K562 (cell line): ENCODE data around the gene RNASE7. TPM values are rescaled to one million over a fixed set of nuclear protein-coding genes. Genes with fewer than 3 reads are reported as not detected.

Experiments used
- ATAC-seq: fragments of 200-7000 bp; cut with Tn5 transposase; 3 replicates; pipeline ENCODE4 v1.9.1; 2020; ENCODE audit warnings: moderate library complexity
- BruUV-seq: library from RNA; stranded (reverse); fragments of 400-500 nt; replicated peaks from 2 replicates; lab custom pipeline; 2021; lab: Mats Ljungman, UMichigan
- CTCF ChIA-PET: fragments of 300-600 bp; formaldehyde crosslinking; extraction: SDS; loops from one replicate; lab custom pipeline; 2021; ENCODE audit warnings: low intra/inter-chr PET ratio; lab: Yijun Ruan, JAX
- POLR2A ChIA-PET: fragments of 300-600, 350-650 bp; sonication (Branson Sonifier 250); formaldehyde crosslinking; extraction: SDS; loops from one replicate; lab custom pipeline; 2021; ENCODE audit warnings: antibody characterized with exemption, inconsistent platforms; lab: Yijun Ruan, JAX
- DNase-seq, 4 experiments: peaks; one replicate each; pipeline versions ENCODE4 v3.0.0 to v3.0.0-alpha.2; 2011 to 2018; ENCODE audit warnings: low spot score in 3 of 4, mixed read lengths in 3 of 4; ENCODE audit errors: extremely low read depth in 1 of 4
- FAIRE-seq: peaks from 2 replicates; lab custom pipeline; 2011; peaks lifted over from hg19 to GRCh38; lab: Jason Lieb, UNC
- H2AFZ ChIP-seq: 2 replicates; pipeline ENCODE4 v1.6.0; 2011; ENCODE audit warnings: low read depth, low read length, control low read depth, inconsistent platforms
- H3K27ac ChIP-seq: fragments of 200-600 bp; 3 replicates; pipeline ENCODE4 v1.8.0; 2011; ENCODE audit warnings: low read depth, mild to moderate bottlenecking, control low read depth, inconsistent platforms, low read length, moderate library complexity, mixed read lengths; ENCODE audit errors: extremely low read depth
- H3K27me3 ChIP-seq, 2 experiments: fragments of 300-600 bp in 1 of 2; 2 replicates in 1 of 2; 3 replicates in 1 of 2; pipeline versions ENCODE4 v1.6.0 to v1.8.0; 2011; ENCODE audit warnings: inconsistent platforms in 2 of 2, low read length in 2 of 2, mild to moderate bottlenecking in 1 of 2, mixed read lengths in 1 of 2, moderate library complexity in 1 of 2; ENCODE audit not compliant: control insufficient read depth in 2 of 2, insufficient read depth in 2 of 2
- H3K36me3 ChIP-seq: fragments of 300-600 bp; 3 replicates; pipeline ENCODE4 v1.8.0; 2011; ENCODE audit warnings: mild to moderate bottlenecking, low read length, inconsistent platforms; ENCODE audit not compliant: control insufficient read depth, insufficient read depth
- H3K4me1 ChIP-seq, 2 experiments: fragments of 200-600 bp in 1 of 2; replicated peaks in 1 of 2; 2 replicates in 1 of 2; 3 replicates in 1 of 2; pipeline versions ENCODE4 v1.5.1 to v1.8.0; 2011; ENCODE audit warnings: inconsistent platforms in 2 of 2, low read length in 2 of 2, mild to moderate bottlenecking in 1 of 2, mixed read lengths in 1 of 2, moderate library complexity in 1 of 2; ENCODE audit not compliant: control insufficient read depth in 2 of 2, insufficient read depth in 2 of 2
- H3K4me2 ChIP-seq: 2 replicates; pipeline ENCODE4 v1.6.1; 2011; ENCODE audit warnings: low read length, control low read depth, inconsistent platforms, mixed read lengths; ENCODE audit not compliant: insufficient read depth
- H3K4me3 ChIP-seq: fragments of 200-600 bp; sonication (generic), shearing (Covaris generic); 2 replicates; pipeline ENCODE4 v1.5.1; 2016; ENCODE audit warnings: control low read depth, inconsistent platforms
- H3K79me2 ChIP-seq: fragments of 200-600 bp; 3 replicates; pipeline ENCODE4 v1.8.0; 2011; ENCODE audit warnings: low read length, inconsistent platforms; ENCODE audit not compliant: control insufficient read depth, insufficient read depth
- H3K9ac ChIP-seq, 2 experiments: 2 replicates each; pipeline versions ENCODE4 v1.6.0 to v1.6.1; 2011; ENCODE audit warnings: low read depth in 2 of 2, low read length in 2 of 2, control low read depth in 1 of 2, inconsistent platforms in 1 of 2, mild to moderate bottlenecking in 1 of 2, mixed read lengths in 1 of 2; ENCODE audit not compliant: insufficient read depth in 1 of 2
- H3K9me1 ChIP-seq: one replicate; pipeline ENCODE4 v1.6.0; 2011; ENCODE audit warnings: inconsistent platforms, mild to moderate bottlenecking, low read length, moderate library complexity; ENCODE audit not compliant: control insufficient read depth, insufficient read depth
- H3K9me3 ChIP-seq: replicated peaks from 2 replicates; pipeline ENCODE4 v1.5.1; 2011; ENCODE audit warnings: low read depth, low read length, inconsistent platforms; ENCODE audit not compliant: control insufficient read depth, insufficient read depth
- H4K20me1 ChIP-seq: replicated peaks from 2 replicates; pipeline ENCODE4 v1.6.1; 2011; ENCODE audit warnings: low read length, inconsistent platforms, mixed read lengths; ENCODE audit not compliant: control insufficient read depth, insufficient read depth
- BRD9 ChIP-seq: fragments of 450-650 bp; IDR thresholded peaks from 2 replicates; pipeline ENCODE4 v1.6.1; 2018; ENCODE audit warnings: low read depth; ENCODE audit not compliant: partially characterized antibody
- DDX20 ChIP-seq: fragments of 450-650 bp; IDR thresholded peaks from 2 replicates; pipeline ENCODE4 v1.6.1; 2016; ENCODE audit warnings: missing genetic modification characterization, low read depth, mild to moderate bottlenecking, missing compliant biosample characterization, moderate library complexity
- ESRRA ChIP-seq: fragments of 450-650 bp; IDR thresholded peaks from 2 replicates; pipeline ENCODE4 v1.6.1; 2014; ENCODE audit warnings: low read depth, mild to moderate bottlenecking, moderate library complexity, borderline replicate concordance
- HMG20A ChIP-seq: fragments of 450-650 bp; formaldehyde crosslinking; conservative IDR thresholded peaks from 2 replicates; pipeline ENCODE4 v1.4.0; 2020; ENCODE audit warnings: mild to moderate bottlenecking, mixed read lengths
- PTBP1 ChIP-seq: fragments of 200-400 bp; formaldehyde crosslinking; IDR thresholded peaks from 2 replicates; pipeline ENCODE4 v1.6.1; 2017; ENCODE audit warnings: low read depth, low read length
- PTTG1 ChIP-seq: fragments of 450-650 bp; IDR thresholded peaks from 2 replicates; pipeline ENCODE4 v1.6.1; 2016; ENCODE audit warnings: low read depth, mild to moderate bottlenecking, missing genetic modification characterization, missing compliant biosample characterization
- SLC30A9 ChIP-seq: fragments of 250-450 bp; sonication (Bioruptor Pico); IDR thresholded peaks from 2 replicates; pipeline ENCODE4 v1.8.0; 2022; ENCODE audit warnings: mild to moderate bottlenecking, moderate library complexity
- ZNF121 ChIP-seq: sonication (generic); formaldehyde crosslinking; conservative IDR thresholded peaks from 2 replicates; pipeline ENCODE4 v1.8.0; 2022; ENCODE audit warnings: missing genetic modification reagents
- WGBS: fragments of 100-300 bp; shearing (Covaris generic); methylation state at CpG from one replicate; pipeline ENCODE4 v1.1.6; 2016; ENCODE audit warnings: low coverage, mixed read lengths; ENCODE audit not compliant: insufficient coverage; ENCODE audit errors: missing lambda C conversion rate; 5-methylcytosine and 5-hydroxymethylcytosine counted together
- in situ Hi-C: fragments of 300-500 bp; cut with MboI; formaldehyde crosslinking; loops from 4 replicates; pipeline ENCODE4 v1.15.0; 2018; ENCODE audit warnings: inconsistent platforms, mixed read lengths
- intact Hi-C: fragments of 100-400 bp; cut with micrococcal nuclease; formaldehyde crosslinking; loops from 2 replicates; pipeline ENCODE4 v1.14.2; 2022
- polyA plus RNA-seq, 8 experiments: library from polyadenylated mRNA; depleted of rRNA in 4 of 8; stranded (reverse) in 5 of 8; unstranded in 3 of 8; fragments of >200 nt; fragmentation: Nextera tagmentation in 2 of 8; fragmentation: Illumina TruSeq in 1 of 8; extraction: Ambion mirVana in 2 of 8; extraction: Trizol in 1 of 8; gene quantifications; 2 replicates each; pipeline versions ENCODE4 v1.2.1 to v1.2.3, GENCODE V29; 2011 to 2014; ENCODE audit warnings: inconsistent platforms in 1 of 8, missing spikeins in 1 of 8
- total RNA-seq, 7 experiments: library from RNA; depleted of rRNA in 6 of 7; stranded (reverse); fragments of >200 nt in 6 of 7; fragmentation: Illumina TruSeq in 2 of 7; extraction: Trizol in 2 of 7; gene quantifications; 2 replicates each; pipeline versions ENCODE4 v1.2.1 to v1.2.3, GENCODE V29; 2011 to 2021; ENCODE audit warnings: low replicate concordance in 1 of 7
- TF ChIP-seq, protein P1 (sequence below): fragments of 250-450 bp; sonication (Bioruptor Pico); IDR thresholded peaks from 2 replicates; pipeline ENCODE4 v1.8.0; 2022; ENCODE audit warnings: inconsistent platforms, mild to moderate bottlenecking, moderate library complexity, borderline replicate concordance
- TF ChIP-seq, protein P2 (sequence below), 2 experiments: fragments of 150-350 bp in 1 of 2; IDR thresholded peaks; 2 replicates each; pipeline ENCODE4 v1.6.1; 2012 to 2016; ENCODE audit warnings: low read depth in 2 of 2, low read length in 2 of 2, mild to moderate bottlenecking in 1 of 2, moderate library complexity in 1 of 2
- TF ChIP-seq, protein P3 (sequence below): sonication (generic); formaldehyde crosslinking; IDR thresholded peaks from 2 replicates; pipeline ENCODE4 v1.8.1; 2023; ENCODE audit warnings: mild to moderate bottlenecking, missing genetic modification reagents

RNASE7 gene
- total and polyA plus RNA-seq, 9 of the 15 experiments (the other 6 are each of a cell fraction or from before 2014, with no cell fraction given), result not detected

DNA sequence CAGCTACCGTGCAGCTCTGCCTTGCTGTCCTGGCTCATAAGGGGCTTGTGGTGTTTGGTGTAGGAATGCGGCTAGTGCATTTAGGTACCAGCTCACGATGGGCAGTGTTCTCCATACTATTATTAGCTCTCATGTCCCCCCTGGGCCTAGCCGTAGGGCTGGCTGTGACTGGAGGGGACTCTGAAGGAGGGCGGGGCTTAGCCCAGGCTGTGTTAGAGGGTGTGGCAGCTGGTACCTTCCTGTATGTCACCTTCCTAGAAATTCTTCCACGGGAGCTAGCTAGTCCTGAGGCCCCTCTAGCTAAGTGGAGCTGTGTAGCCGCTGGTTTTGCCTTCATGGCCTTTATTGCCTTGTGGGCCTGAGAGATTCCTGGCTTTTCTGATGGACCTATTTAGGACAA, 40.9 kb upstream of the RNASE7 start:
- H3K36me3 ChIP-seq, result peaks cover 5% of the 10 kb centered on the region; the same call in 1 of the 3 replicates
- H2AFZ ChIP-seq, result no peak overlapping the region
- H3K27ac ChIP-seq, result no peak overlapping the region
- peaks cover 5 to 17% of the 10 kb centered on the region in 2 experiments; a peak in 3 of 5 replicates for H3K4me1 ChIP-seq
- H3K9me3 ChIP-seq, result no peaks in the 10 kb centered on the region
- H4K20me1 ChIP-seq, result no peaks in the 10 kb centered on the region
- no peaks in the 10 kb centered on the region for H3K27me3 ChIP-seq
- ChIA-PET CTCF (interaction anchor here (0.6 kb wide), 1 partner anchor 39 kb away, joined by 3 read pairs; no protein-coding TSS in a partner anchor), POLR2A (interaction anchor here (1.1 kb wide), 1 partner anchor 11 kb away, joined by 3 read pairs; no protein-coding TSS in a partner anchor)
- intact Hi-C loops, result no loop called here
- no peak for FAIRE-seq
- no peak for TF ChIP-seq ESRRA
- no peak for TF ChIP-seq DDX20 (tag)
- TF ChIP-seq, protein P1, sequence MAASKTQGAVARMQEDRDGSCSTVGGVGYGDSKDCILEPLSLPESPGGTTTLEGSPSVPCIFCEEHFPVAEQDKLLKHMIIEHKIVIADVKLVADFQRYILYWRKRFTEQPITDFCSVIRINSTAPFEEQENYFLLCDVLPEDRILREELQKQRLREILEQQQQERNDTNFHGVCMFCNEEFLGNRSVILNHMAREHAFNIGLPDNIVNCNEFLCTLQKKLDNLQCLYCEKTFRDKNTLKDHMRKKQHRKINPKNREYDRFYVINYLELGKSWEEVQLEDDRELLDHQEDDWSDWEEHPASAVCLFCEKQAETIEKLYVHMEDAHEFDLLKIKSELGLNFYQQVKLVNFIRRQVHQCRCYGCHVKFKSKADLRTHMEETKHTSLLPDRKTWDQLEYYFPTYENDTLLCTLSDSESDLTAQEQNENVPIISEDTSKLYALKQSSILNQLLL (CRISPR knock-in tag), result no peak
- no peak for TF ChIP-seq BRD9
- no peak for TF ChIP-seq ZNF121 (CRISPR knock-in tag)
- TF ChIP-seq, protein P2, sequence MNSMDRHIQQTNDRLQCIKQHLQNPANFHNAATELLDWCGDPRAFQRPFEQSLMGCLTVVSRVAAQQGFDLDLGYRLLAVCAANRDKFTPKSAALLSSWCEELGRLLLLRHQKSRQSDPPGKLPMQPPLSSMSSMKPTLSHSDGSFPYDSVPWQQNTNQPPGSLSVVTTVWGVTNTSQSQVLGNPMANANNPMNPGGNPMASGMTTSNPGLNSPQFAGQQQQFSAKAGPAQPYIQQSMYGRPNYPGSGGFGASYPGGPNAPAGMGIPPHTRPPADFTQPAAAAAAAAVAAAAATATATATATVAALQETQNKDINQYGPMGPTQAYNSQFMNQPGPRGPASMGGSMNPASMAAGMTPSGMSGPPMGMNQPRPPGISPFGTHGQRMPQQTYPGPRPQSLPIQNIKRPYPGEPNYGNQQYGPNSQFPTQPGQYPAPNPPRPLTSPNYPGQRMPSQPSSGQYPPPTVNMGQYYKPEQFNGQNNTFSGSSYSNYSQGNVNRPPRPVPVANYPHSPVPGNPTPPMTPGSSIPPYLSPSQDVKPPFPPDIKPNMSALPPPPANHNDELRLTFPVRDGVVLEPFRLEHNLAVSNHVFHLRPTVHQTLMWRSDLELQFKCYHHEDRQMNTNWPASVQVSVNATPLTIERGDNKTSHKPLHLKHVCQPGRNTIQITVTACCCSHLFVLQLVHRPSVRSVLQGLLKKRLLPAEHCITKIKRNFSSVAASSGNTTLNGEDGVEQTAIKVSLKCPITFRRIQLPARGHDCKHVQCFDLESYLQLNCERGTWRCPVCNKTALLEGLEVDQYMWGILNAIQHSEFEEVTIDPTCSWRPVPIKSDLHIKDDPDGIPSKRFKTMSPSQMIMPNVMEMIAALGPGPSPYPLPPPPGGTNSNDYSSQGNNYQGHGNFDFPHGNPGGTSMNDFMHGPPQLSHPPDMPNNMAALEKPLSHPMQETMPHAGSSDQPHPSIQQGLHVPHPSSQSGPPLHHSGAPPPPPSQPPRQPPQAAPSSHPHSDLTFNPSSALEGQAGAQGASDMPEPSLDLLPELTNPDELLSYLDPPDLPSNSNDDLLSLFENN (IDR thresholded peaks at IDR 0.05; ENCODE audit: low read depth in 2 of 2, low read length in 2 of 2), result no peak
- TF ChIP-seq PTTG1 (tag), result no peak
- no peak for TF ChIP-seq SLC30A9 (CRISPR knock-in tag)
- TF ChIP-seq PTBP1, result no peak
- TF ChIP-seq, protein P3, sequence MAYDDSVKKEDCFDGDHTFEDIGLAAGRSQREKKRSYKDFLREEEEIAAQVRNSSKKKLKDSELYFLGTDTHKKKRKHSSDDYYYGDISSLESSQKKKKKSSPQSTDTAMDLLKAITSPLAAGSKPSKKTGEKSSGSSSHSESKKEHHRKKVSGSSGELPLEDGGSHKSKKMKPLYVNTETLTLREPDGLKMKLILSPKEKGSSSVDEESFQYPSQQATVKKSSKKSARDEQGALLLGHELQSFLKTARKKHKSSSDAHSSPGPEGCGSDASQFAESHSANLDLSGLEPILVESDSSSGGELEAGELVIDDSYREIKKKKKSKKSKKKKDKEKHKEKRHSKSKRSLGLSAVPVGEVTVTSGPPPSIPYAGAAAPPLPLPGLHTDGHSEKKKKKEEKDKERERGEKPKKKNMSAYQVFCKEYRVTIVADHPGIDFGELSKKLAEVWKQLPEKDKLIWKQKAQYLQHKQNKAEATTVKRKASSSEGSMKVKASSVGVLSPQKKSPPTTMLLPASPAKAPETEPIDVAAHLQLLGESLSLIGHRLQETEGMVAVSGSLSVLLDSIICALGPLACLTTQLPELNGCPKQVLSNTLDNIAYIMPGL (CRISPR knock-in tag), result no peak
- no peak for TF ChIP-seq HMG20A (CRISPR knock-in tag)
- BruUV-seq, result no TSS peak
- ATAC-seq, result peak; percentile 55; the same call in 2 of the 3 replicates
- H3K9ac ChIP-seq, result no peak overlapping the region; a peak in 1 of 4 replicates
- no peak for DNase-seq
- no peak overlapping the region for H3K4me2 ChIP-seq
- no peaks in the 10 kb centered on the region for H3K9me1 ChIP-seq
- 30% methylated on average over 7 of the region's 7 CpGs for WGBS
- in situ Hi-C loops, result no loop called here
- no peaks in the 10 kb centered on the region for H3K79me2 ChIP-seq
- H3K4me3 ChIP-seq, result no peak overlapping the region
